HG02571 (cell line): ENCODE data around the gene ADSL.

Experiments used
- ATAC-seq: cut with Tn5 transposase; IDR thresholded peaks from one replicate; pipeline ENCODE4 v1.9.1; 2021; ENCODE audit warnings: mild to moderate bottlenecking, moderate library complexity; ENCODE audit not compliant: unreplicated experiment

Gene ADSL

DNA sequence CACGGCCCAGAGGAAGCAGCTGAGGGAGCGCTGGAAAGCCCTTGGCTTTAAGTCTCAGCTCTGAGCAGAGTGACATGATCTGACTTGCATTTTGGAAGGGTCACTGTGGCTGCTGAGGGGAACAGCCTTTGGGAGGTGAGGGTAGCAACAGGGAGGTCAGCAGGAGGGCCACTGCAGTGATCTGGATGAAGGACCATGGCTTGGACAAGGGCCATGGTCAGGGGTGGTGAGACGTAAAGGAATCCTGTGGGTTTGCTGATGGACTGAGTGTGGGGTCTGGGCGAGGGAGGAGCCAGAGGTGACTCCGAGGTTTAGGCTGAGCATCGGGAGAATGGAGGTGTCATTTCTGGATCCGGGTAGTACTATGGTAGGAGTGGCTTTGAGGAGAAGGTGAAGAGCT is 57.4 kb downstream of the ADSL start:
- ATAC-seq = no peak

DNA sequence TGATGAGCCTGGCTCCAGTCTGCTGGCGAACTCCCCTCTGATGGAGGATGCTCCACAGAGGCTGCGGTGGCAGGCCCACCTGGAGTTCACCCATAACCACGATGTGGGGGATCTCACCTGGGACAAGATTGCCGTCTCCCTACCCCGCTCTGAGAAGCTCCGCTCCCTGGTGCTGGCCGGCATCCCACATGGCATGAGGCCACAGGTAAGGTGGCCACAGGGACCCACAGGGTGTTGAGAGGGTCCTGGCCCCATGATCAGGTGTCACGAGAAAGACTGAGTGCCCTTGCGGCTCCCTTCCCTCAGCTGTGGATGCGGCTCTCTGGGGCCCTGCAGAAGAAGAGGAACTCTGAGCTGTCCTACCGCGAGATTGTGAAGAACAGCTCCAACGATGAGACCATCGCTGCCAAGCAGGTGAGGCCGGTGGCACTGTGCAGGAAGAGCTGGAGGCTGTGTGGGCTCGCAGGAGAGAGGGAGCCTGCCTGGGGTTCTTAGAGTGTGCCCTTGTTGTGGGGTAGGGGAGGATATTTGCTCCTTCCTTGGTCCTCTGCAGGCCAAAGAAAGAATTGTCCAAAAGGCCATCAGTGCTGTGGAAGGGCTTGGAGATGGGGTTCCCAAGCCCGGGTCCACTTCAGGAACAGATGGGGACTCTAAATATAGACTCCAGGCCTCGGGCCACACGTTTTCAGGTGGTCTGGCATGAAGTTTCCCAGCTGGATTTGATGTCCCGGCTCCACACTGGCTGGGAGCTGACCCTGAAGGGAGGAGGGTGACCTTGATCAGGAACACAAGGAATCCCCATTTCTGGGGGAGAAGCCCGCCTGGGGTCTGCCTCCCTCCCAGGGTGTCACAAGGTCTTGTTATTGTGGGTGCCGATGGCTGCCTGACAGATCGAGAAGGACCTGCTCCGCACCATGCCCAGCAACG is 58.2 kb downstream of the ADSL start:
- ATAC-seq = no peak

DNA sequence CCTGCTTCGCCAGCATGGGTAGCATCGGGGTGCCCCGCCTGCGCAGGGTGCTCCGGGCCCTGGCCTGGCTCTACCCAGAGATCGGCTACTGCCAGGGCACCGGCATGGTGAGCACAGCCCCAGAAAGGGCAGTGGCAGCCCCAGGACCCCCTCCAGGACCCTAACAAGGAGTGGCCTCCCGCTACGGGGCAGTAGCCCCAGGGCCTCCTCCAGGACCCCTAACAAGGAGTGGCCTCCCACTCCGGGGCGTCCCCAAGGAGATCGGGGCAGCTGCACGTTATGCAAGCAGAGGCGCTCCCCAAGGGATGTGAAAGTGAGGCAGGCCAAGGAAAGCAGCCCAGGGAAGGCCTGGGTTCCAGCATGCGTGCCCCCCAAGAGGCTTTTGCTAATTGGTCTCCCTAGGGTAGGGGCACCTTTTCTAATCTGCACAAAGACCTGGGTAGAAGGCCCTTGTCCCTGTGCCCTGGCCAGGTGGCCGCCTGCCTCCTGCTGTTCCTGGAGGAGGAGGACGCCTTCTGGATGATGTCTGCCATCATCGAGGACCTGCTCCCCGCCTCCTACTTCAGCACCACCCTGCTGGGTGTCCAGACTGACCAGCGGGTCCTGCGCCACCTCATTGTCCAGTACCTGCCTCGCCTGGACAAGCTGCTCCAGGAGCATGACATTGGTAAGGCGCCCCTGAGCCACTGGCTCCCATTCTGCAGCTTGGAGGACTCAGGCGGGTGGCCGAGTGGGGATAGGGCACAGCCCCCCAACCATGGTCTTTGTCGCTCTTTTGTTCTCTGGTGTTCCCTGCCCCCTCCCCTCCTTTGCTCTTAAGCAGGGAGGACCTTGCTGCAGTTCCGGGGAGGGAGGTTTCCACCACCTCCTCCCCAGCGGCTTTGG is 59.1 kb downstream of the ADSL start:
- no peak for ATAC-seq

DNA sequence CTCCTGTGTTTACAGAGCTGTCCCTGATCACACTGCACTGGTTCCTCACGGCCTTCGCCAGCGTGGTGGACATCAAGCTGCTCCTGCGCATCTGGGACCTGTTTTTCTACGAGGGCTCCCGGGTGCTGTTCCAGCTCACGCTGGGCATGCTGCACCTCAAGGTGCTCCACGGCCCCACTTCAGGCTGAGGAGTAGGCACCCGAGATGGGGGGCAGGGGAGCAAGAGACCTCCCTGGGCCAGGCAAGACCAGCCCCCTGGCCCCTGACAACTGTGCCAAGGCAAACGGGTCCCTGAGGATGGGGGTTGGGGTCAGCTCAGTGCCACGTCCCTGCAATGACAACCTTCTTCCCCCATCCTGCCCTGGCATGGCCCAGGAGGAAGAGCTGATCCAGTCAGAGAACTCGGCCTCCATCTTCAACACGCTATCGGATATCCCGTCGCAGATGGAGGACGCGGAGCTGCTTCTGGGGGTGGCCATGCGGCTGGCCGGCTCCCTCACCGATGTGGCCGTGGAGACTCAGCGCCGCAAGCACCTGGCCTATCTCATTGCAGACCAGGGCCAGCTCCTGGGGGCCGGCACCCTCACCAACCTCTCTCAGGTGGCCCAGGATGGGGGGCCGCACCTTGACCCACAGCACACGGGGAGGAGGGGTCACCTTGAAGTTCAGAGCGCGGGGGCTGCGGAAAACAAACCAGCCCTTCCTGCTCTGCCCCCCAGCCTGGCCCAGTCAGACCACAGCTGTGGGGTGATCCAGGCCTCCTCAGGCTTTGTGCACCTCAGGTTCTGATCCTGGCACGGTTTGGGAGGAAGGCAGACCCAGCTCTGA is 60.0 kb downstream of the ADSL start:
- no peak for ATAC-seq

DNA sequence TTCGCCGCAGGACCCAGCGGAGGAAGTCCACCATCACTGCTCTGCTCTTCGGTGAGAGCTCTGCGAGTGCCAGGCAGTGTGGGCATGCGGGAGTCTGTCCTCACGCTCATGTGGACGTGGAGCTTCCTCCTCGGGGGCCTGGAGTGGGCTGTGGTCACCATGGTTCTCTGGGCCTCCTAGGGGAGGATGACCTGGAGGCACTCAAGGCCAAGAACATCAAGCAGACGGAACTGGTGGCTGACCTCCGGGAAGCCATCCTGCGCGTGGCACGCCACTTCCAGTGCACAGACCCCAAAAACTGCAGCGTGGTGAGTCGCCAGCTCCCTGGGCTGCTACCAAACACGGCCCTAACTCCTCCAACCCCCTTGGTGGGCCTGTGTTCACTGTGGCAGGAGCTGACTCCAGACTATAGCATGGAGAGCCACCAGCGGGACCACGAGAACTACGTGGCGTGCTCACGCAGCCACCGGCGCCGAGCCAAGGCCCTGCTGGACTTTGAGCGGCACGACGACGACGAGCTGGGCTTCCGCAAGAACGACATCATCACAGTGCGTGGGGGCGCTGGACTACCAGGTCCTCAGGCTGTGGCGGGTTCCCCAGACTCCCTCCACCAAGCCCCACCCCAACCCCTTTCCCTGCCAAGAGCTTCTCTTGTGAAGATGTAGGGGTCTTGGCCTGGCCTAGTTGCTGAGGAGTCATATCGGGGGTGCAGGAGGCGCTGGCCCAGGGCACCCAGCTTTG is 60.9 kb downstream of the ADSL start:
- ATAC-seq = no peak

DNA sequence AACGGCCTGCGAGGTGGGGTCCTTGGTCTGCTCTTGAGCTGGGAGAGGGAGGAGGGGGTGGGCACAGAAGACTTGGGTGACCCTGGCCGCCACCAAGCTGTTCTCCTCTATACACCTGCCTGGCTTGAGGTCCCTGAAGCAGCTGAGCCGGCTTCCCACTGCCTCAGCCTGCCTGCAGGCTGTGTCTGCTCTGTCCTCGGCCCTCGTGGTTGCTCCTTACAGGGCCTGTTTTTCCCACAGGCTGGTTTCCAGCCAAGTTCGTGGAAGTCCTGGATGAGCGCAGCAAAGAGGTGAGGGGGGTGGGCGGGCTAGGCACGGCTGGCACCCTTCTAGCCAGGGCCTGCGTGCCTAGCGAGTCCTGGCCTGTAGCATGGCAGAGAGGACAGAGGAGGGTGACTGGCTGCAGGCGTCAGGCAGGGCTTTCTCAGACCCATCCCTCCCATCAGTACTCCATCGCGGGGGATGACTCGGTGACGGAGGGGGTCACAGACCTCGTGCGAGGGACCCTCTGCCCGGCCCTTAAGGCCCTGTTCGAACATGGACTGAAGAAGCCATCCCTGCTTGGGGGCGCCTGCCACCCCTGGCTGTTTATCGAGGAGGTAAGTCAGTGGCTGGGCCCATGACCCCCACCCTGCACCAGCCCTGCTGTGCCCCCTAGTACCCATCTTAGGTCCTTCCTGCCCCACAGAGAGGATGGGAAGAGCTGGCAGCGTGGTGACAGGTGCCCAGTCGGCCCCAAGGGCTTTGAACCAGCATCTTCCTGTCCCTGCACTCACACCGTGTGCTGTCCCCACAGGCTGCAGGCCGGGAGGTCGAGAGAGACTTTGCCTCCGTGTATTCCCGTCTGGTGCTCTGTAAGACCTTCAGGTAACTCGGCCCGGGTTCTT is 61.8 kb downstream of the ADSL start:
- no peak for ATAC-seq

DNA sequence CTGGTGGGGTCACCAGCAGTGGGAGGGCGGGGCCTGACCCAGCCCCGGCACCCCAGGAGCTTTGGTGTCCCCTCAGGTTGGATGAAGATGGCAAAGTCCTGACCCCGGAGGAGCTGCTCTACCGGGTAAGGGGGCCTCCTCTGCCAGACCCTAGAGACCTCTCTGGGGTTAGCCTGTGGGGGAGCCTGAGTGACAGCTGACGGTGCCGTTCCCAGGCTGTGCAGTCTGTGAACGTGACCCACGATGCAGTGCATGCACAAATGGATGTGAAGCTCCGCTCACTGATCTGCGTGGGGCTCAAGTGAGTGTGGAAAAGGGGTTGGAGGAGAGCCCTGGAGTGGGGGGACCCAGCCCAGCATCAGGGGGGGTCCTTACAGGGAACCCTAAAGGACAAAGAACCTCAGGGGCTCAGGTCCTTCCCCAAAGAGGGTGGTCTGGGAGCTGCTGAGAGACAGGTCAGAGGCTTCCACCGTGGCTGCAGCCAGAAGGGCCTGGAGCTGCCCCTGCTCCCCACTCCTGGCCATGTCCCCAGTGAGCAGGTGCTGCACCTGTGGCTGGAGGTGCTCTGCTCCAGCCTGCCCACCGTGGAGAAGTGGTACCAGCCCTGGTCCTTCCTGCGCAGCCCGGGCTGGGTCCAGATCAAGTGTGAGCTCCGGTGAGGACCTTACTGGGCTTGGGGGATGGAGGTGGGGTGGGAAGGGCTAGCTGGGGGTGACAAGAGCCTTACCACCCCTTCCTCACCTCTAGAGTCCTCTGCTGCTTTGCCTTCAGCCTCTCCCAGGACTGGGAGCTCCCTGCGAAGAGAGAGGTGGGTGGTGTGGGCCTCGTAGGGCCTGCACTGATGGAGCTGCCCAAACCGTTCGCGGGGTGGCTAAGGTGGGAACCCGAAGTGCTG is 62.7 kb downstream of the ADSL start:
- no peak for ATAC-seq

DNA sequence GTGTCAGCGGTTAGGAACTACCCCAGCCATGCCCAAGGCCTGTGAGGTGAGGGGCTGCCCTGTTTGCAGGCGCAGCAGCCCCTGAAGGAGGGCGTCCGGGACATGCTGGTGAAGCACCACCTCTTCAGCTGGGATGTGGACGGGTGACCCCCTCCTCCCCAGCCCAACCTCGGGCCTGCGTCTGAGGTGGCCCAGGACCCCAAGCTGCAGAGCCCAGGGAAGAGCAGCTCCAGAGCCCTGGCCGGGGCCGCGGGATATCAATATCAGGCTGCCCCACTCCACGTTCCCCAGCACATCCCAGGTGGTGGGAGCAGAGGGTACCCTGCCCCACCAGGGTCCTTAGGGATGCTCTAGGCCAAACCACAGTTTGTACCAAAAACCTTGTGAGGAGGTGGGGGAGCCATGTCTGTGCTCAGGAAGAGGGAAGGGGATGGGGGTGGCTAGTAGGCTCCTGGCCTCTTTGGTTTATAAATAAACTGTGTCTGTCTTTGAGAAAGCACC is 63.4 kb downstream of the ADSL start:
- no peak for ATAC-seq

DNA sequence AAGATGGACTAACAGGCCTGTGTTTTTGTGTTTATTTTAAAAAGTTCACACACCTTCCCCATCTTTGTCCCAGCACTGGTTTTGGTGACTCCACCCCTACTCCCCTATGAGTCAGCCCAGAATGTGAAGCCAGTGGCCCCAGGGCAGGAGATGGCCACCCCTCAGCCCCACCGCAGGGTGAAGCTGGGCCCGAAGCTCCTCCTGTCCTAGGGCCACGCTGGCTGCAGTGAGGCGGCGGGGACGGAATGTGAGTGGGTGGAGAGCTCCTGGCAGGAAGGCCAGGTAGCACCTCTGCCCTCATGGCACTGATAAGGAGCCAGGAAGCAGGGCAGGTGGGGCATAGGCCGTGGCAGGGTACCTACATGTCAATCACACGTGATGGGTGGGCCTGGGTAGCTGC is 64.0 kb downstream of the ADSL start:
- ATAC-seq = no peak

DNA sequence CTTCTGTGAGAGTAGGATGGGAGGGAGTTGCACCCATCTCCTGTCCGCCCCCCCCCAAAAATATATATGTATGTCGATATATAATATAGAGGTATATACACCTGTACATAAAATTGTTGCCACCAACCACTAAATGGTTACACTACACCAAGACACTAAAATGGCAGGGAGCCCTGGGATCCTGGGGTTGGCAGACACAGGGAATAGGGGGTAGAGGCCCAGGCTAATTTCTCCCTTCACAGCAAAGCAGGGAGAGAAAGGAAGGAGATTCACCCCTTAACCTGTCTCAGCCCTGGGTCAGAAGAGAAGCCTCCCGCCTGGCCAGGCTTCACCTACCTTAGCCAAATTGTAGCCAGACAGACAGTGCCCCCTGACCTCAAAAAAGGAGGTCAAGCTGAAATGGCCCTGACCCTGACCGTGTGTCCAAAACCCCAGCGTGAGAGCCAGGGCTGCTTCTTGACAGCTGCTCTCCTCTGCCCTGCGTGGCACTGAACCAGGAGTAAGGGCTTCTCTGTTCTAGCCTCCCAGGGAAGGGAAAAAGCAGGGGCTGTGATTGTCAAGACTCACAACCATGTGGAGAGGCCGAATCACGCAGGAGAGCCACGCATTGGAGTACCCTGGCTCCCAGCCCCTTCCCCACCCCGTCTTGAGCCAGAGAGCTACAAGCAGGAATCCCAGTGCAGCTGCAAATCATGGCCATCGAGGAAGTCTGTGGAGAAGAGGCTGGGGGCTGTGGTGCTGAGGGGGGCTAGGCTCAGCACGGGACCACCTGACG is 64.6 kb downstream of the ADSL start:
- no peak for ATAC-seq

DNA sequence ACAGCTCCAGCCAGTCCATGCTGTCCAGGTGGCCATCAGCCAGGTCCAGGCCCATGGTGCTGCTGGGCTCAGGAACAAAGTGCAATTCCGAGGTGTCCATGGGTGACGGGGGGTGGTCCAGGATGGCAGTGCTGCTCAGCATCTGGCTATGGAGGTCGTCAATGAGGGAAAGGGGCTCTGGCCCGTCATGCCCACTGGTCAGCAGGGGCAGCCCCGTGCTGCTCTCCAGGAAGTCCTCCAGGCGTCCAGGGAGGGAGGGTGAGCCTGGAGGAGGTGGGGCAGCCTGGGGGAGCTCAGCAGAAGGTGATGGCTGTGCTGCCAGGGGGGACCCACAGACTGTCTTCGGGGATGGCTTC is 65.2 kb downstream of the ADSL start:
- ATAC-seq = no peak

DNA sequence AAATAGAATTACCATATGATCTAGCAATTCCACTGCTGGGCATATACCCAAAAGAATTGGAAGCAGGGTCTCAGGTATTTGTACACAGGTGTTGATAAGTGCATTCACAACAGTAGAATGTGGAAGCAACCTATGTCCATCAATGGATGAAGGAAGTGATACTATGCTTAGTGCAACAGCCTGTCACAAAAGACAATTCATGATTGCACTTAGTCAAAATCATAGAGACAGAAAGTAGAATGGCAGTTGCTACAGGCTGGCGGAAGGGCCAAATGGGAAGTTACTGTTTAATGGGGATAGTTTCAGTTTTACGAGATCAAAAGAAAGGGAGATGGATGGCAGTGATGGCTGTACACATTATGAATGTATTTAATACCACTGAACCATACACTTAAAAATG is 66.1 kb downstream of the ADSL start:
- ATAC-seq = no peak

DNA sequence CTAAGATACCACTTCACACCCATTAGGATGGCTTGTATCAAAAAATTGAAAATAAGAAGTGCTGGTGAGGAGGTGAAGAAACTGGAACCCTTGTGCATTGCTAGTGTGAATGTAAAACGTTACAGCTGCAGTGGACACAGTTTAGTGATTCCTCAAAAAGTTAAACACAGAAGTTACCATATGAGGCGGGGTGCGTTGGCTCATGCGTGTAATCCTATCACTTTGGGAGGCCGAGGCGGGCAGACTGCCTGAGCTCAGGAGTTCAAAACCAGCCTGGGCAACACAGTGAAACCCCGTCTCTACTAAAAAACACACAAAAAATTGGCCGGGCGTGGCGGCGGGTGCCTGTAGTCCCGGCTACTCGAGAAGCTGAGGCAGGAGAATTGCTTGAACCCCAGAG is 67.6 kb downstream of the ADSL start:
- no peak for ATAC-seq

DNA sequence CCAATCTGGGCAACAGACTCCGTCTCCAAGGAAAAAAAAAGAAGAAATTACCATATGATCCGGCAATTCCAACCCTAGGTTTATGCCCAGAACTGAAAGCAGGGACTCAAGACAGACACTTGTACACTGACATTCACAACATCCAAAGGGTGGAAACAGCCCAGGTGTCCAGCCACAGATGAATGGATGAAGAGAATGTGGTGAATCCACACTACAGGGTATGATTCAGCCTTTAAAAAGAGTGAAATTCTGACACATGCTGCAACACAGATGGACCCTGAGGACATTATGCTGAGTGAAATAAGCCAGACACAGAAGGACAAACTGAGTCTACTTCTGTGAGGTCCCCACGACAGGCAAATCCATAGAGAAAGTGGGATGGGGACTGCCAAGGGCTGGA is 68.0 kb downstream of the ADSL start:
- ATAC-seq = peak; percentile 3

DNA sequence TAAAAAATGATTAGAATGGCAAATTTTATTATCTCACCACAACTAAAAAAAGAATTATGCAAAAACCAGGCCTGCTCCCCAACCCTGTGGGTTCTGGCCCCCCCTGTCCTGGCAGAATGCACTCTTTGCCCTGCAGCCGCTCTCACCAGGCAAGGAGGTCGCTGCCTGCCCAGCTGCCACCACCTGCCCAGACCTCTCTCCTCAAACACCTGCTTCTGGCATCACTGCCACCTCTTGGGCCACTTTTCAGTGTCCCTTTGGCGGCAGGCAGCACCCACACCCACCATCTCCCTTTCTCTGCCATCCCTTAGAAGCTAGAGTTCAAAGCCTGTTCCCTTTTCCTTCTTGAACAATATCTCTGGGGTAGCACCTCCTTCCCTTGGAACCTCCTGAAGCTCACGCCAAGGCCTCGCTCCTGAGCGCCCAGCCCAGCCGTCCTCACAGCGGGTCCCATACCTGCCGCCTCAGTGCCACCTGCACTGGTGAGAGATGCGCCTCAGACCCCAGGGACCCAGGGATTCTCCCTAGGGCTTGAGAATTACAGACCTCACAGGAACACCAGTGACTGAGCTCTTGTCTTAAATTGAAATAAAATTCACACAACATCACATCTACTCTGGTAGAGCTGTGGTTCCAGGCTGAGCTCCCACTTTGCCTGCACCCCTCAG is 68.7 kb downstream of the ADSL start:
- peak; percentile 41 for ATAC-seq

DNA sequence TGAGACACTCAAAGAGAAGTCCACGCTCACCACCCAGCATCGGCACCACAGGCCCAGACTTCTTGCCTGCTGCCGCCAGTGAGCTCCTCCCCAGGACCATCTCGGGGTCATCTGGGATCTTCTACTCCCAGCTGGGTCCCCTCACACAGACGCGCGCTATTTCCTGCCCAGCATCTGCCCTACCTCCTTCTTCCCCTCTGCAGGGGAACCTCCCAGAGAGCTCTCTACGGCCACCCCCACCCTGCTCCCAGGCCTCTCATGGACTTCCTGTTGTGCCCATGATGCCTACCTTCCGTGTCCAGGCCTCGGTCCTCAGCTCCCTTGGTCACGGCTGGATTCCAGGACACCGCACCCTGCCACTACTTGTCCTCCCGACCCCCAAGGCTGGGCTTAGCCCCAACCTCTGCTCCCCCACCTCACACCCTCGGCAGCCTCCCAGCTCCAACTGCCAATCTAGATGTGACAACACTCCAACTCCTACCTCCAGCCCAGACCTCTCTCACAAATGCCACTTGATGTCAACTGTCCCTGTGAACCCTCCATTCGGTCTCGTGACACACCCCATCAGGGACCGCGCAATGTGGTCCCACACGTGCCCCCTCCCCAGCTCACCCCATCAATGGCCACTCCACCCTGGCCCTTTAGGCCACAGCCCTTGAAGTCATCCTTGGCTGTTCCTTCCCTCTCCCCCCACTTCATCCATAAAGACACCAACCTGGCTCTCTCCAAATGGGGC is 69.4 kb downstream of the ADSL start:
- ATAC-seq = no peak

DNA sequence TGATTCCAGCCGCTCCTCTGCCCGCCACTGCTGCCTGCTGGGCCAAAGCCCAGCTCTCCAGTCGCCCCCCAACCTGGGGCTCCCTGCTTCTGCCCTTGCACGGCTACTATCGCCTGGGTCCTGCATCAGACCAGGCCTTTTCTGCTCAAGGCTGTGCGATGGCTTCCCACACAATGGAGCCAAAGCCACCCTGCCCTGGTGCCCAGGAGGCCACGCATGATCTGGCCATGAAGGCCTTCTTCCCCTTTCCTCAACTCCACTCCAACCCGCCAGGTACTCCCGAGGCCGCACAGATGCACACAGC is 69.9 kb downstream of the ADSL start:
- ATAC-seq = no peak
